Right ventricle myocardium inferior (tissue), 1 donor: ENCODE data around the gene RGS7. TPM values are rescaled to one million over a fixed set of nuclear protein-coding genes. Genes with fewer than 3 reads are reported as not detected.
"Not testable (repeated sequence)": the region's sequence is repeated elsewhere in the genome, so short reads cannot be mapped to it uniquely, and the experiment has no call there.

Experiments
- ATAC-seq: fragments of 200-7000 bp; cut with Tn5 transposase; one replicate; pipeline ENCODE4 v1.9.1; 2020; ENCODE audit warnings: mild to moderate bottlenecking, moderate library complexity
- DNase-seq: peaks from one replicate; pipeline ENCODE4 v3.0.0; 2021; ENCODE audit errors: missing footprints
- intact Hi-C: fragments of 100-400 bp; cut with DNase I; formaldehyde crosslinking; loops from one replicate; pipeline ENCODE4 v1.11.0; 2022
- microRNA-seq: library from miRNA; unstranded; fragments of <30 nt; microRNA quantifications from one replicate; pipeline ENCODE4 v1.2.0, GENCODE V29; 2020
- total RNA-seq: library from RNA; stranded (reverse); fragmentation: NEBNext Ultra II Directional; extraction: Animal tissue kit (Norgen Biotek cat#: 25700); gene quantifications from one replicate; pipeline ENCODE4 v1.2.1, GENCODE V29; 2021
- donor health status: DM: no; HTN: yes; CAD: no; lungs with severe emphysema.

The RGS7 gene
- total RNA-seq, 1 donor from 2014 or later: not detected

DNA sequence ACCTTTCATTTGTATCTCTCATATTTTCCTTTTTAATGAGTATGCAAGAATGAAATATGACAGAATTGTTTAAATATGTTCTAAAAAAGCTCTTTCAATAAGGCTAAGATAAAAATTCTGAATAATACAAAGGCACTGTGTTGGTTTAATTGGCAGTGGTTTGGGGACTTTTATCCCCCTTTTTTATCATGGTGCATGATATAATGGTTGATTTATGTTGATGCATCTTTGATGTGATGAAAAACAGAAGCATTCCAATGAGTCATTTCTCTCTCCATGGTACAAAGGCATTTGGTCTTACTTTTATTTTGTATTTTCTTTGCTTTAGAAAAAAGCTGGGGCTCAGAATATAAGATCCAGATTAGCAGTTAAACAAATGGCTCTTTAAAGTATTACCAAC, 617.9 kb downstream of the RGS7 start:
- ATAC-seq: no peak
- DNase-seq: no peak
- intact Hi-C loops: no loop called here

DNA sequence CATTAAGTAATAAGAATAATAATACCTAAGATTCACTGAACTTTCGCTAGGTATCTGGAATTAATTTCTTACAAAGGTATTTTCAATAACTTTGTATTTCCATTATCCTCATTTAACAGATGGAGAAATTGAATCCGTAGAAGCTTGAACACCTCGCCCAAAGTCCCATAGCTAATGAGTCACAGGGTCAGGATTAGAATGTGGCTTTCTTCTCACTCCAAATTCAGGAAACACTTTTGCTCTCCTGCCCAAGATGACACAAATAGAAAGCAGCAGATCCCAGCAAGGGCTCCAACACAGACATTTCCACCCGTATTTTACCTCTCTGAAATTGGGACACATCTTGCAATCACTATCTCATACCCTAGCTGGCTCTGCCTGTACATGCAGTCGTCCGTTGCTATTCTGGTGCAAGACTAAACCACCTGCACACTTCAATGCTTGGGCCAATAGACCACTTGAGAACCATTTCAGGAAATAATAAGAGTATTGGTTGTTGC, 619.2 kb downstream of the RGS7 start:
- DNase-seq: no peak
- ATAC-seq: no peak
- intact Hi-C loops: no loop called here

DNA sequence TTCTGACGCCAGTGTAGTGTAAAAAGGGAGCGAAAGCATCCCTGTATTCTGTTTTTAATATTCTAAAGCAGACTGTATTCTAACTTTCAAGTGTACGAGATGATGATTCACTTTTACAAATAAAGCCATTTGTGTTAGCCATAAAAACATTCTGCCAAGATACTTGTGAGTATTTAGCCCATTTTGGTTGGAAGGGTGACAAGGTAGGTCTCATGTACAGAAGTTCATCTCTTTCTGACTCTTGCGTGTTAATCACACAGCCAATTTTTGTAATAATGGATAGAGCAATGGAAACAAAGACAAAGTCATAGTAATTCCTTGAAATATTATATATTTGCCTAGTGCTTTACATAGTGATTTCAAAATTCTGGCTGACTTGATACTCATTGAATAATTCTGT, 619.7 kb downstream of the RGS7 start:
- DNase-seq (no peak), ATAC-seq (no peak)
- intact Hi-C loops: no loop called here

DNA sequence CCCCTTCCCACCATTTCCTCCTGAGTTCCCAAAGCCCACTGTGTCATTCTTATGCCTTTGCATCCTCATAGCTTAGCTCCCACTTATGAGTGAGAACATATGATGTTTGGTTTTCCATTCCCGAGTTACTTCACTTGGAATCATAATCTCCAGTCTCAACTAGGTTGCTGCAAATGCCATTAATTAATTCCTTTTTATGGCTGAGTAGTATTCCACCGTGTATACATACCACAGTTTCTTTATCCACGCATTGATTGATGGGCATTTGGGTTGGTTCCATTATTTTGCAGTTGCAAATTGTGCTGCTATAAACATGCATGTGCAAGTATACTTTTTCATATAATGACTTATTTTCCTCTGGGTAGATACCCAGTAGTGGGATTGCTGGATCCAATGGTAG, 622.3 kb downstream of the RGS7 start:
- DNase-seq, intact Hi-C loops, ATAC-seq: not testable (repeated sequence)

DNA sequence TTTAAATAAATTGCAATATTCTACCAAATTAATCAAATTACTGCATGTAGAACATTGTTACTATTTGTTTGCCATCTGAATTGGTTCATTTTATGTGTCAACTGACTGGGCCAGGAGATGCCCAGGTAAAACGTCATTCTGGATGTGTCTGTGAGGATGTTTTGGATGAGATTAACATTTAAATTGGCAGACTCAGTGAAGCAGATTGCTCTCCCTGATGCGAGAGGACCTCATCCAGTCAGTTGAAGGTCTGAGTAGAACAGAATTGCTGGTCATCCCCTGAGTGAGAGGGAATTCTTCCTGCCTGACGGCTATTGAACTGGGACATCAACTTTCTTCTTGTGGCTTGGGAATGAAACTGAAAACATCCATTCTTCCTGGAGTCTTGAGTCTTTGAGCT, 623.0 kb downstream of the RGS7 start:
- intact Hi-C loops: no loop called here
- ATAC-seq (no peak), DNase-seq (no peak)

DNA sequence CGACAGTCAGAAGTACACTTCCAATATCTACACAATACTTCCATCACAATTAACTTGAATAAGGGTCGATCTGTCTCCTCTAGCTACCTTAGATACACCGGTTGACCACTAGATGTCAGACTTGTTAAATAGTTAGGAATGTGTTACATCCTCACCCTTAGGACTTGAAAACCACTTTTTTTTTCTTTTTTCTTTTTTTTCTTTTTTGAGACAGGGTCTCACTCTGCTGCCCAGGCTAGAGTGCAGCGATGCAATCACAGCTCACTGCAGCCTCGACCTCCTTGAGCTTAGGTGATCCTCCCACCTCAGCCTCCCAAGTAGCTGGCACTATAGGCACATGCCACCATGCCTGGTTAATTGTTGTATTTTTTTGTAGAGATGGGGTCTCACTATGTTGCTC, 624.6 kb downstream of the RGS7 start:
- DNase-seq: no peak
- no peak for ATAC-seq
- intact Hi-C loops: no loop called here

Small RNA genes lying within 50 kb of the gene (microRNA-seq; reads per million reads assigned to microRNA genes)
- not detected for gene MIR3123

Other genes with a start within 250 kb of the RGS7 start
- 235 TPM for gene FH, start 162.6 kb upstream of the RGS7 start, total RNA-seq
- 0.22 TPM for gene KMO, start 175.2 kb upstream of the RGS7 start, total RNA-seq